ENCODE results near the gene ABCA1.
"Not testable (repeated sequence)": the region's sequence is repeated elsewhere in the genome, so short reads cannot be mapped to it uniquely, and the experiment has no call there.

ABCA1 gene

GRCh38 chr9:104905153-104905901, 22.6 kb downstream of the ABCA1 start:
- DNase-seq (ENCODE audit: low read depth in 2 of 2), result no peak

DNA sequence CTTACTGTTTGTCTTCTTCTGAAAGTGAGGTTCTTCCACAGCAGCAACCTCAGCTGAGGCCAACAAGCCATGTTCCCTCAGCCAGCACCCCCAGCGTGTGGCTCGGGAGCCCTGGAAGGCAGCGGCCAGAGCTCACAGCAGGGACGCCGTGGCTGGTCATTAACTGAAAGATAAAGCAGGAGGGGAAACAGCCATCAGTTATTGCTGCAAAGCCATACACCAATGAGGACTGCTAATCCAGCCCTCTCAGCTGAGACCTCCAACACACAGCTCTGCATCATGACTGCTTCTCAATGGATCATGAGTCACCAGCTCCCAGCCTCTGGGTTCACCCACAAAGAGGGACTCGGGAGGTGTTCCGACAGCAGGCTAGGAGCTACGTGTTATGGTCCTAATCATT, 24.3 kb downstream of the ABCA1 start:
- no peak for DNase-seq (ENCODE audit: low read depth in 2 of 2)

DNA sequence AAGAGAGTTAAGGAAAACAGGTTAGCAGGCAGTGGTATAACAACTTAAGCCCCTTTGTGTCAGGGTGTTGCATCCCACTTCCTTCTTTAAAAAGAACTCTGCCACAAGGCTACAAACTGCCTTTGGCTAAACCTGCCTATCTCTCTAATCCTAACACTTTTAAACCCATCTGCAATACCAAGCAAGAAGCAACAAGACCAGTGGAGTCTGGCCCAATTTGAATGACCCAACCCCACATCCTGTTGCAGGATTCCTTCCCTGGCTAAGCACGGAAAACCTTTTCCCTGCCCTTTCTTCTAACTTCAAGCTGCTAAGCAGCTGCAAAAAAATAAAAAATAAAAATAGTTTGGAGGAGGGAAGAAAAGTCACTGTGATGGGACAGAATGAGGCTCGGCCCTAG, 27.1 kb downstream of the ABCA1 start:
- no peak for DNase-seq (ENCODE audit: low read depth in 2 of 2)

DNA sequence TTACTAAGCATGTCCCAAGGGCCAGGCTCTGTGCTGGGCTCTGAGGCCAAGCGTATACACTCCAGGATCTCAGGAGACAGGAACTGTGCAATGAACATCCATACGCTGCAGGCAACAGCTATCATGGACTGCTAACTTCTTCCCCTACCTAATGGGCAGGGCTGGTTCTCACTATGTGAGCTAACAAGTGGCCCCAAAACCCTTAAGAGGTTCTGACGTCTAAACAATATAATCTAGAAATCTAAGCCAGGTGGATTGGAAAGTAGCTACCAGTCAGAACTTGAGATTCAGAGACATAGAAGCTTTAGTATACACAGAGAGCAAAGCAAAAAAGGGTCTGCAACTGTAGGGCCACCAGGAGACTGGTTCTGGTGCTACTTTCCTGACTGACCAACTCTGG, 27.6 kb downstream of the ABCA1 start:
- no peak for DNase-seq (ENCODE audit: low read depth in 2 of 2)

DNA sequence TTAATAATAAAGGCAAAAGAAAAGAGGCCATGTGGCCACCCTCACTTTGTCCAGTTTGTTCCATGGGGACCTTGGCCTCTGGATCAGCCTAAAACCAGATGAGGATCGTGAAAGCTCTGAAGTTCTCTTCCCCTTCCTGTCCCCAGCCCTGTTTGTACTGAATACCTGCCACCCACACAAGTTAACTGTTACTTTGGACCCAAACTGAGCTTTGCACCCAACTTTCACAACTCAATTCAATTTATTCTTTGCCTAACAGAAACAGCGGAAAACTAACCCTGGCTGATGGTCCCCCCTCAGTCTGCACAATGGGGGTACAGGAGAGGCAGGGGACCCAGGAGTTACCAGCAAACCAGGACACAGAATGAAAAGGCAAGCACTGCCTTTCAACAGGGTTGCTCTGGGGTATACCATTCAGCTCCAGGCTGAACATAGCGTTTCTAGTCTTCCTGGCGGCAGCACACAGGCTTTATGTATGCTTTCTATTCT, 28.2 kb downstream of the ABCA1 start:
- no peak for DNase-seq (ENCODE audit: low read depth in 2 of 2)

DNA sequence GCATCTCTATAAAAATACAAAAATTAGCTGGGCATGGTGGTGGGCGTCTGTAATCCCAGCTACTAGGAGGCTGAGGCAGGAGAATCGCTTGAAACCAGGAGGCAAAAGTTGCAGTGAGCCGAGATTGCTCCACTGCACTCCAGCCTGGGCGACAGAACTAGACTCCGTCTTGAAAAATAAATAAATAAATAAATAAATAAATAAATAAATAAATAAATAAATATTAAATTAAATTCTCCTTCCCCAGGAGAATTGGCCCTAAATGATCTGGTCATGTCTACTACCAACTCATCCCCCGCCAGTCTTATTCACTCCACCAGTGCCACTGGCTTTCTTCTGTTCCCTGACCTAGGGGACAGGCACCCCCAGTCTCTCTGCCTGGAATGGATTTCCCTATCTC, 29.6 kb downstream of the ABCA1 start:
- DNase-seq (ENCODE audit: low read depth in 2 of 2), result not testable (repeated sequence)

DNA sequence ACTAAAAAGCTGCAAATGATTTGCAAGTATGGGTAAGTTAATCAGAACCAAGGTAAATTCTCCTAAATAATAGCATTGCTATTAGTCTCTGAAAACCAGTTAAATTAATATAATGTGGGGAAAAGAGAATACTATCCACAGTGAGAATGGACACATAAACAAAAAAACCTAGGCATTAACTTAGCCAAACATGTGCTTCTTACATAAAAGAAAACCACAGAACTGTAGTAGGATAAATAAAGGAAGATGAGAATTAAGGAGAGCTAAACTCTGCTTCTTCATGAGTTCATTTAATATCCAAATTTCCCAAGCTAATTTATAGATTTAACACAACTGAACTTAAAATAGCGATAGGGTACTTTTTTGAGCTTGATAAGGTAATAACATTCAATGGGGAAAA, 31.8 kb downstream of the ABCA1 start:
- no peak for DNase-seq (ENCODE audit: low read depth in 2 of 2)

GRCh38 chr9:104895572-104895971, 32.4 kb downstream of the ABCA1 start:
- no peak for DNase-seq (ENCODE audit: low read depth in 2 of 2)

- DNase-seq (ENCODE audit: low read depth in 2 of 2), result no peak
These were observed 35.3 kb downstream of the ABCA1 start for GRCh38 chr9:104892701-104893100.

- no peak for DNase-seq (ENCODE audit: low read depth in 2 of 2)
These were observed 37.6 kb downstream of the ABCA1 start for GRCh38 chr9:104890433-104890770.

GRCh38 chr9:104885818-104886709, 41.9 kb downstream of the ABCA1 start:
- no peak for DNase-seq (ENCODE audit: low read depth in 2 of 2)

- no peak for DNase-seq (ENCODE audit: low read depth in 2 of 2)
These were observed 44.8 kb downstream of the ABCA1 start for GRCh38 chr9:104883169-104883568.

- no peak for DNase-seq (ENCODE audit: low read depth in 2 of 2)
These were observed 45.4 kb downstream of the ABCA1 start for GRCh38 chr9:104882566-104882965.

DNA sequence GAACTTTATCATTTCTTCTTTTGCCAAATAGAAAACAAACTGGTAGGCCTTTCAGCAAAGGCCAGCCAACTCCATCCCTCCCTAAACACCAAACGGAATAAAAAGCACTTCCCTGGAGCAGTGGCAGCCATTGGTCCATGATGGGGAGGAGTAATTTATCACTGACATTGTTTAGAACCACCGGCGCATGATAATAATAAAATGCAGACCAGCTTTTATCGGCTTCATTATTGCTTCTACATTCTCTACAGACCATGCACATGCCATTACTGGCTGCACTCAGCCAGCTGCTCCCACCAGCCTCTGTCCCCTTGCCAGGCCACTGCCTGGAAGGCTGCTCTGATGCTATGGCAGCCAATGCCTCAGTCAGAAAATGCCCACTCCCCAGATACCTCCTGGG, 45.9 kb downstream of the ABCA1 start:
- DNase-seq (ENCODE audit: low read depth in 2 of 2), result no peak

- no peak for DNase-seq (ENCODE audit: low read depth in 2 of 2)
These were observed 48.2 kb downstream of the ABCA1 start for GRCh38 chr9:104879555-104880309.

GRCh38 chr9:104876587-104876986, 51.4 kb downstream of the ABCA1 start:
- no peak for DNase-seq (ENCODE audit: low read depth in 2 of 2)

DNA sequence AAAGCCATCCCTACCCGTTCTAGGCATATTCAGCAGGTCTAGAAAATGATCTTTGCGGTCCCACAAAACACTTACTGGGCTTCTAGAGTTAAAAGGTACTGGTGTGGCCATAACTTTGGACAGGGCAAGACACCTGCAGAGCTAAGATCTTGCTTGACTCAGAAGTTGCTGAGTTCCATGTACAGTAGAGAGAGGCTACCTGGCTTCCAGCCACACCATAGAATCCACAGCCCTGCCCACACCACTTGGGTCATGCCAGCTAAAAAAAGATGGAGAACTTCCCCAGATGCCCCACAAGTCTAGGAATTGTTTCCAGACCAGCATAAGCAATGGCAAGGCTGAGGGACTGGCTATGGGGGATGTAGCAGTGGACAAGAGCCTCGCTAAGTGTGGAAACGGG, 52.1 kb downstream of the ABCA1 start:
- no peak for DNase-seq (ENCODE audit: low read depth in 2 of 2)

- no peak for DNase-seq (ENCODE audit: low read depth in 2 of 2)
These were observed 52.6 kb downstream of the ABCA1 start for GRCh38 chr9:104875320-104875719.

GRCh38 chr9:104873489-104873850, 54.5 kb downstream of the ABCA1 start:
- no peak for DNase-seq (ENCODE audit: low read depth in 2 of 2)

- peak; percentile 81 to 83 for DNase-seq (ENCODE audit: low read depth in 2 of 2)
These were observed 55.1 kb downstream of the ABCA1 start for GRCh38 chr9:104872656-104873488.

- DNase-seq (ENCODE audit: low read depth in 2 of 2), result no peak
These were observed 55.9 kb downstream of the ABCA1 start for GRCh38 chr9:104871961-104872527.
